Left lung (tissue), 10 donors: ENCODE data around the gene CKLF. TPM values are rescaled to one million over a fixed set of nuclear protein-coding genes. Genes with fewer than 3 reads are reported as not detected.

Experiments used
- ATAC-seq: fragments of 200-7000 bp; cut with Tn5 transposase; one replicate; pipeline ENCODE4 v1.9.1; 2020; ENCODE audit warnings: moderate library complexity
- DNase-seq, 4 donors: peaks; one replicate each; pipeline ENCODE4 v3.0.0-alpha.2; 2013 to 2020
- H3K27ac ChIP-seq, 2 donors: fragments of 200-600 bp; sonication (generic) in 1 of 2; one replicate each; pipeline versions ENCODE4 v1.5.0 to v1.8.0; 2020 to 2021
- H3K27me3 ChIP-seq, 2 donors: fragments of 200-600 bp; sonication (generic) in 1 of 2; one replicate each; pipeline versions ENCODE4 v1.5.0 to v1.8.0; 2020 to 2021
- H3K36me3 ChIP-seq, 2 donors: fragments of 200-600 bp; sonication (generic) in 1 of 2; one replicate each; pipeline versions ENCODE4 v1.5.0 to v1.8.0; 2020 to 2021
- H3K4me1 ChIP-seq, 2 donors: fragments of 200-600 bp; one replicate each; pipeline ENCODE4 v1.8.0; 2021
- H3K4me3 ChIP-seq, 2 donors: fragments of 200-600 bp; sonication (generic) in 1 of 2; one replicate each; pipeline versions ENCODE4 v1.5.0 to v1.8.0; 2020 to 2021; ENCODE audit warnings: mild to moderate bottlenecking in 1 of 2
- H3K9me3 ChIP-seq, 2 donors: fragments of 200-600 bp; sonication (generic) in 1 of 2; one replicate each; pipeline versions ENCODE4 v1.5.0 to v1.8.0; 2020 to 2021
- CTCF ChIP-seq, 2 donors: fragments of 200-600 bp; sonication (generic) in 1 of 2; IDR thresholded peaks; one replicate each; pipeline versions ENCODE4 v1.5.0 to v1.8.0; 2021; ENCODE audit warnings: antibody characterized with exemption in 2 of 2
- intact Hi-C, 2 donors: fragments of 100-400 bp; cut with DNase I; formaldehyde crosslinking; loops; one replicate each; pipeline versions ENCODE4 v1.11.2 to v1.14.2; 2022
- polyA plus RNA-seq, 6 donors: library from polyadenylated mRNA; unstranded; fragments of 120-200 nt; gene quantifications; one replicate each; pipeline ENCODE4 v1.2.1, GENCODE V29; 2013; ENCODE audit not compliant: insufficient read length in 6 of 6
- total RNA-seq, 2 donors: library from RNA; stranded (reverse); fragmentation: NEBNext Ultra II Directional; extraction: Animal tissue kit (Norgen Biotek cat#: 25700); gene quantifications; one replicate each; pipeline ENCODE4 v1.2.1, GENCODE V29; 2021
- donor health status: DM: no; HTN: yes; CAD: no.
- donor health status: DM: no; HTN: no; CAD: no.

The CKLF gene
- total and polyA plus RNA-seq, 8 donors: 41.6 to 66.3 (median 42.9) TPM

DNA sequence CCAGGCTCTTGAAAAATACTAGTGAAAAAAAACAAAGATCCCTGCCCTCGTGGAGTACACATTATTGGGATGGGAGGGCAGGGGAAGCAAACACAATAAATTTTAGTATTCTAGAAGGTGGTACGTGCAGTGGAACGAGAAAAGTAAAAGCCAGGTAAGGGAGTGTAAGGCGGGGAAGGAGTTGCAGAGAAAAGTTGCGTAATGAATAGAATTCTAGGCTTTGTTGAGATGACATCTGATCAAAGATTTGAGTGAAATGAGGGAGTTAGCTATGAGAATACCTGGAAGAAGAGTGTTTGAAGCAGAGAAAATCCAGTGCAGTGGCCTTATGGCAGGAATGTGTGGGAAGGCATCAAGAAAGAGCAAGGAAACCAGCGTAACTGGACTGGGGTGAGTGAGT, 2.1 kb downstream of the CKLF start:
- peaks cover 0 to 25% of the 10 kb centered on the region in 2 donors for H3K36me3 ChIP-seq
- no peak for ATAC-seq
- H3K27ac ChIP-seq: peak overlapping the region in 1 of 2 donors; percentile 98
- intact Hi-C loops: no loop called here
- H3K4me1 ChIP-seq: peaks cover 24 to 77% of the 10 kb centered on the region in 2 donors
- no peak for DNase-seq
- no peak for TF ChIP-seq CTCF (IDR thresholded peaks at IDR 0.05)
- H3K27me3 ChIP-seq: no peaks in the 10 kb centered on the region
- H3K4me3 ChIP-seq: peak overlapping the region in 1 of 2 donors; percentile 91
- H3K9me3 ChIP-seq: no peaks in the 10 kb centered on the region

DNA sequence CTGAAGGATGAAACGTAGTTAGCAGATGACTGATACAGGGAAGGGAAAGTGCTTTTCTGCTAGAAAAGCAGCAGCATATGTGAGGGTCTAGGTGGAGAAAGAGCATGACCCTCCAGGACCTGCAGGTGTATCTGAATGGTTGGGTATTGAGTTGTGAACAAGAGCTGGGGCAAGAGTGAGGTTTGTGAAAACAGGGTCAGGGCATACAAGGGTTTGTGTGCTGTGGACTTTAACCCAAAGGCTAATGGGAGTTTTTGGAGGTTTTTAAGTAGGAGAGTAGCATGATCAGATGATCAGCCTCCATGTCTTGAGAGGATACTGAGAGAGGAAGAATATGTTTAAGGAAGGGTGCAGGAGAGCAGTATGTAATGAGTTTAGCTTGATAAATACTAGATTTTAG, 7.7 kb downstream of the CKLF start:
- no peak overlapping the region for H3K27ac ChIP-seq
- DNase-seq (no peak), ATAC-seq (no peak)
- TF ChIP-seq CTCF (IDR thresholded peaks at IDR 0.05): no peak
- no peaks in the 10 kb centered on the region for H3K27me3 ChIP-seq
- no peaks in the 10 kb centered on the region for H3K9me3 ChIP-seq
- intact Hi-C loops: no loop called here
- H3K4me3 ChIP-seq: no peak overlapping the region
- peaks cover 0 to 61% of the 10 kb centered on the region in 2 donors for H3K36me3 ChIP-seq
- H3K4me1 ChIP-seq: peaks cover 0 to 48% of the 10 kb centered on the region in 2 donors

- H3K9me3 ChIP-seq: no peaks in the 10 kb centered on the region
- H3K27me3 ChIP-seq: no peaks in the 10 kb centered on the region
- DNase-seq: no peak
- H3K36me3 ChIP-seq: peaks cover 0 to 75% of the 10 kb centered on the region in 2 donors
- no peak for TF ChIP-seq CTCF (IDR thresholded peaks at IDR 0.05)
- no peak overlapping the region for H3K4me3 ChIP-seq
- peak overlapping the region in 1 of 2 donors; percentile 33 for H3K27ac ChIP-seq
- intact Hi-C loops: no loop called here
- H3K4me1 ChIP-seq: peaks cover 0 to 34% of the 10 kb centered on the region in 2 donors
- ATAC-seq: no peak
Measured at GRCh38 chr16:66561381-66562080, 9.2 kb downstream of the CKLF start.

DNA sequence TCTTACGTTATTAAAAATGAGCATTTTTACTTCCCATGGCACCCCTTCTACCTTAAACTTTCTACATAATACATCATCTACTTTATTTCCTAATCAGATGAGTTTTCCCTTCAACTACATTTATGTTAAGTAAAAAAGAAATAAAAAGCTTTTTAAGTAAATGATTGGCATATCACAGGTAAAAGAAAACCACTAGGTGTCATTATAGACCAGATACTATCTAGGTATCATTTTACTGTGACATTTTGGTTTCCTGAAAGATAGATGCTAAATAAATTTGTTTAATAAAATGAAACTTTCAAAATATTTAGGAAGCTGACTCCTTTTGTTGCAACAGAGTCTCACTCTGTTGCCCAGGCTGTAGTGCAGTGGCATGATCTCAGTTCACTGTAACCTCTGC, 10.0 kb downstream of the CKLF start:
- Histone ChIP-seq H3K36me3 (peaks cover 0 to 78% of the 10 kb centered on the region in 2 donors), H3K4me3 (no peak overlapping the region), H3K27me3 (no peaks in the 10 kb centered on the region), H3K9me3 (no peaks in the 10 kb centered on the region), H3K4me1 (peaks cover 0 to 25% of the 10 kb centered on the region in 2 donors), H3K27ac (no peak overlapping the region)
- intact Hi-C loops: no loop called here
- no peak for ATAC-seq
- no peak for DNase-seq
- TF ChIP-seq CTCF (IDR thresholded peaks at IDR 0.05): no peak

DNA sequence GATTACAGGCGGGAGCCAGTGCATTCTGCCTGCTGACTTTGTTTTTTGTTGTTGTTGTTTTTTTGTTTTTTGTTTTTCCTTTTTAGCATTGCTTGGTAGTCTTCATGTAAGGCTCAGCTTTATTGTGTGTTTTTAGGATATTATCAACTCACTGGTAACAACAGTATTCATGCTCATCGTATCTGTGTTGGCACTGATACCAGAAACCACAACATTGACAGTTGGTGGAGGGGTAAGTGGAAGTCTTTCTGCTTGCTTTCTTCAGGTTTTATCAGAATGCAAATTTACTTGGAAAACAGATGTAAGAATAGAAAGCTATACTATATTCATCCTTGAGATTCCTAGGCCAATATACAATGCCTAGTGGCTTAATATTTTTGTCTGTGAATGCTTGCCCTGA, 10.6 kb downstream of the CKLF start:
- no peak overlapping the region for H3K27ac ChIP-seq
- peaks cover 0 to 77% of the 10 kb centered on the region in 2 donors for H3K36me3 ChIP-seq

More for the DNA sequence above, 10.6 kb downstream of the CKLF start:
- intact Hi-C loops: no loop called here
- TF ChIP-seq CTCF (IDR thresholded peaks at IDR 0.05): no peak
- Histone ChIP-seq H3K27me3 (no peaks in the 10 kb centered on the region), H3K9me3 (no peaks in the 10 kb centered on the region), H3K4me1 (peaks cover 0 to 22% of the 10 kb centered on the region in 2 donors), H3K4me3 (no peak overlapping the region)
- no peak for DNase-seq
- no peak for ATAC-seq
